Right lobe of liver (tissue), 6 donors: ENCODE data around the gene SOSTDC1. TPM values are rescaled to one million over a fixed set of nuclear protein-coding genes. Genes with fewer than 3 reads are reported as not detected.

Source experiments
- ATAC-seq, 4 donors: fragments of 200-7000 bp; cut with Tn5 transposase; one replicate each; pipeline ENCODE4 v1.9.1; 2020; ENCODE audit warnings: mild to moderate bottlenecking in 4 of 4, moderate library complexity in 4 of 4
- DNase-seq, 3 donors: peaks; one replicate each; pipeline ENCODE4 v3.0.0-alpha.2; 2020
- H3K27ac ChIP-seq, 3 donors: fragments of 200-600 bp; one replicate each; pipeline ENCODE4 v1.8.0; 2022
- H3K27me3 ChIP-seq, 2 donors: fragments of 200-600 bp; one replicate each; pipeline ENCODE4 v1.8.0; 2022
- H3K36me3 ChIP-seq, 4 donors: fragments of 200-600 bp; sonication (generic) in 1 of 4; one replicate each; pipeline versions ENCODE4 v1.5.1 to v1.8.0; 2017 to 2022; ENCODE audit warnings: control low read depth in 1 of 4
- H3K4me1 ChIP-seq, 4 donors: fragments of 200-600 bp; sonication (generic) in 1 of 4; one replicate each; pipeline versions ENCODE4 v1.5.1 to v1.8.0; 2017 to 2022; ENCODE audit warnings: control low read depth in 1 of 4
- H3K4me3 ChIP-seq, 3 donors: fragments of 200-600 bp; one replicate each; pipeline ENCODE4 v1.8.0; 2022
- H3K9me3 ChIP-seq, 4 donors: fragments of 200-600 bp; sonication (generic) in 1 of 4; one replicate each; pipeline versions ENCODE4 v1.5.1 to v1.8.0; 2017 to 2022; ENCODE audit warnings: control low read depth in 1 of 4
- CTCF ChIP-seq, 4 donors: fragments of 200-600 bp in 3 of 4; fragments of 450-650 bp in 1 of 4; IDR thresholded peaks; one replicate each; pipeline versions ENCODE4 v1.5.1 to v1.8.0; 2016 to 2022; ENCODE audit warnings: antibody characterized with exemption in 4 of 4, mild to moderate bottlenecking in 2 of 4
- POLR2A ChIP-seq: fragments of 450-650 bp; IDR thresholded peaks from one replicate; pipeline ENCODE4 v1.6.1; 2017; ENCODE audit warnings: antibody characterized with exemption, mild to moderate bottlenecking
- WGBS: methylation state at CpG from one replicate; pipeline ENCODE4 v1.1.6; 2018; ENCODE audit warnings: low coverage, low lambda C conversion rate; ENCODE audit not compliant: insufficient coverage; ENCODE audit errors: missing lambda C conversion rate; 5-methylcytosine and 5-hydroxymethylcytosine counted together
- intact Hi-C, 2 donors: fragments of 100-400 bp; cut with DNase I; formaldehyde crosslinking; loops; one replicate each; pipeline versions ENCODE4 v1.11.2 to v1.14.1; 2022
- total RNA-seq, 6 experiments: library from RNA; depleted of rRNA in 2 of 6; stranded (reverse); fragments of >200 nt in 2 of 6; fragmentation: NEBNext Ultra II Directional in 3 of 6; extraction: Animal tissue kit (Norgen Biotek cat#: 25700) in 3 of 6; gene quantifications; one replicate each; pipeline versions ENCODE4 v1.1.0 to v1.2.4, GENCODE V29; 2016 to 2023
- donor health status: DM: no; HTN: yes; CAD: no.
- donor health status: DM: no; HTN: no; CAD: no.
- donor health status: DM: no; HTN: no; CAD: no.
- donor health status: DM: no; HTN: yes; CAD: no.
- donor health status: DM: no; HTN: yes; CAD: no.

Gene SOSTDC1
- total RNA-seq, 6 experiments from 2014 or later = not detected

- no peak for ATAC-seq
- TF ChIP-seq POLR2A (no peak), CTCF (IDR thresholded peaks at IDR 0.05) (no peak)
- Histone ChIP-seq H3K36me3 (no peaks in the 10 kb centered on the region), H3K4me3 (no peak overlapping the region), H3K27me3 (no peaks in the 10 kb centered on the region), H3K27ac (no peak overlapping the region), H3K9me3 (no peaks in the 10 kb centered on the region), H3K4me1 (no peaks in the 10 kb centered on the region)
- no peak for DNase-seq
- WGBS = 80% methylated on average over 2 of the region's 2 CpGs
- intact Hi-C loops = no loop called here
These were observed 32.6 kb upstream of the SOSTDC1 start for GRCh38 chr7:16498122-16498521.

GRCh38 chr7:16494955-16495719 is 29.6 kb upstream of the SOSTDC1 start:
- 58% methylated on average over 4 of the region's 4 CpGs for WGBS
- Histone ChIP-seq H3K4me3 (no peak overlapping the region), H3K27ac (no peak overlapping the region), H3K4me1 (no peaks in the 10 kb centered on the region), H3K9me3 (no peaks in the 10 kb centered on the region), H3K36me3 (no peaks in the 10 kb centered on the region), H3K27me3 (no peaks in the 10 kb centered on the region)
- intact Hi-C loops = no loop called here
- TF ChIP-seq POLR2A (no peak), CTCF (IDR thresholded peaks at IDR 0.05) (no peak)
- no peak for ATAC-seq
- DNase-seq = no peak

- H3K36me3 ChIP-seq = no peaks in the 10 kb centered on the region
- no peaks in the 10 kb centered on the region for H3K9me3 ChIP-seq
- 63% methylated on average over 2 of the region's 2 CpGs for WGBS
- ATAC-seq = no peak
- TF ChIP-seq CTCF (IDR thresholded peaks at IDR 0.05) (no peak), POLR2A (no peak)
- no peaks in the 10 kb centered on the region for H3K27me3 ChIP-seq
- DNase-seq = no peak
- no peak overlapping the region for H3K27ac ChIP-seq
- intact Hi-C loops = no loop called here
- no peaks in the 10 kb centered on the region for H3K4me1 ChIP-seq
- no peak overlapping the region for H3K4me3 ChIP-seq
These were observed 29.0 kb upstream of the SOSTDC1 start for GRCh38 chr7:16494551-16494950.

GRCh38 chr7:16493266-16493665 is 27.7 kb upstream of the SOSTDC1 start:
- Histone ChIP-seq H3K9me3 (no peaks in the 10 kb centered on the region), H3K27ac (no peak overlapping the region), H3K4me1 (no peaks in the 10 kb centered on the region), H3K27me3 (no peaks in the 10 kb centered on the region), H3K4me3 (no peak overlapping the region), H3K36me3 (no peaks in the 10 kb centered on the region)
- intact Hi-C loops = no loop called here
- TF ChIP-seq POLR2A (no peak), CTCF (IDR thresholded peaks at IDR 0.05) (no peak)
- 56% methylated on average over 2 of the region's 2 CpGs for WGBS
- DNase-seq (no peak), ATAC-seq (no peak)
